NCI-H524 (cell line): ENCODE measurements around the gene KDM1B.

Source experiments
- DNase-seq, 2 experiments: peaks; one replicate each; lab custom pipeline; 2025; lab: John Stamatoyannopoulos, UW

The KDM1B gene, protein sequence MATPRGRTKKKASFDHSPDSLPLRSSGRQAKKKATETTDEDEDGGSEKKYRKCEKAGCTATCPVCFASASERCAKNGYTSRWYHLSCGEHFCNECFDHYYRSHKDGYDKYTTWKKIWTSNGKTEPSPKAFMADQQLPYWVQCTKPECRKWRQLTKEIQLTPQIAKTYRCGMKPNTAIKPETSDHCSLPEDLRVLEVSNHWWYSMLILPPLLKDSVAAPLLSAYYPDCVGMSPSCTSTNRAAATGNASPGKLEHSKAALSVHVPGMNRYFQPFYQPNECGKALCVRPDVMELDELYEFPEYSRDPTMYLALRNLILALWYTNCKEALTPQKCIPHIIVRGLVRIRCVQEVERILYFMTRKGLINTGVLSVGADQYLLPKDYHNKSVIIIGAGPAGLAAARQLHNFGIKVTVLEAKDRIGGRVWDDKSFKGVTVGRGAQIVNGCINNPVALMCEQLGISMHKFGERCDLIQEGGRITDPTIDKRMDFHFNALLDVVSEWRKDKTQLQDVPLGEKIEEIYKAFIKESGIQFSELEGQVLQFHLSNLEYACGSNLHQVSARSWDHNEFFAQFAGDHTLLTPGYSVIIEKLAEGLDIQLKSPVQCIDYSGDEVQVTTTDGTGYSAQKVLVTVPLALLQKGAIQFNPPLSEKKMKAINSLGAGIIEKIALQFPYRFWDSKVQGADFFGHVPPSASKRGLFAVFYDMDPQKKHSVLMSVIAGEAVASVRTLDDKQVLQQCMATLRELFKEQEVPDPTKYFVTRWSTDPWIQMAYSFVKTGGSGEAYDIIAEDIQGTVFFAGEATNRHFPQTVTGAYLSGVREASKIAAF

DNA sequence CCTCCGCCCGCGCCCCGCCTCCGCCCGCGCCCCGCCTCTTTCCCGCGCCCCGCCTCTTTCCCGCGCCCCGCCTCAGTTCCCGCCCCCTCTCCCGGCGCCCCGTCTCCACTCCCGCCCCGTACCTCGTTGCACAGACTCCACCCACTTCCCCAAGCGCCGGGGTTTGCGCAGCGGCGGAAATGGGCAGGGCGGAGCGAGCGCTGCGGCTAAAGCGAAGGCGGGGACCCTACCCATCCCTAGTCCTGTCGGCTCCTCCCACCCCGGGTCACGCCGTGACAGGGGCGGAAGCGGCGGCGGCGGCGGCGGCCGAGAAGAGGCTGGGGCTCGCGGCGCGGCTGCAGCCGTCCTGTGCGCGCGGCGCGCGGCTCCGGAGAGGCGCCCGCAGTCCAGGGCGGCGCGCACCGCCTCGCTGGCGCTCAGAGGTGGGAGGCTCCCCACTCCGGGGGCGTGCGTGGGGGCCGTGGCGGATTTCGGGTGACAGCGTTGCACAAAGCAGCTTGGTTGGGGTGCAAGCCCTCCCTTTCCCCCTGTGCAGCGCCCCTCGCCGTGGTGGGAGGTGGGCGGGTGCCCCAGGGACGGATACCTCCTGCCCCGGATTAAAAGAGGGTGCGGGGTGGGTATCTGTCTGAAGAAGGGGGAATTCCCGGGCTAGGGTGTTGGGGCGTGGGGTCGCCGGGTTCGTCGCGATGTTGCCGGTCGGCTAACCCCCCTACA lies at the start of gene KDM1B:
Gene KDM1B, plus strand, starts transcription at position 273 of the 714 bp plus-strand sequence. CDS start 4,474 bp downstream, outside the sequence.
- peak; percentile 94 for DNase-seq

GRCh38 chr6:18107061-18107460 lies 48.2 kb upstream of the KDM1B start:
- DNase-seq, result no peak

GRCh38 chr6:18110162-18110561 lies 45.1 kb upstream of the KDM1B start:
- DNase-seq, result no peak

DNA sequence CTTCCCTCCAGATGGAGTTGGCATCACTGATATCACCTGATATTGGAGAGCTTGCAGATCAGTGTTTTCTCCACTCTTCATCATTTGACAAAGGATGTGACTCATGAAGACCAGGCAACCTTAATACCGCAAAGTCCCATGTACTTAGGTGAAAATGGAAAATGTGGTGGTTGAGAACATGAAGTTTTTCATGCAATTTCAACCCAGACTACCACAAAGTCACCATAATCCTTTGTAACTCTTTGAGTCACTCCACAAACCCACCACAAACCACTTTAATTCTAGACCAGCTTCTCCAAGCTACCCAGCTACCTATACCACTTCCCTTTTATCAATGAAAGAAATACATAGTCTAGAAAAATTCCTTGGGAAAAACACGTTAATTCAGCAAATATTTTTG lies 39.9 kb upstream of the KDM1B start:
- DNase-seq, result no peak

- DNase-seq, result peak in 1 of 2 experiments; percentile 18
Observed at GRCh38 chr6:18117136-18117535, 38.1 kb upstream of the KDM1B start.

- peak; percentile 76 to 83 for DNase-seq
Observed at GRCh38 chr6:18118330-18118729, 36.9 kb upstream of the KDM1B start.

- DNase-seq, result no peak
Observed at GRCh38 chr6:18119236-18119635, 36.0 kb upstream of the KDM1B start.

DNA sequence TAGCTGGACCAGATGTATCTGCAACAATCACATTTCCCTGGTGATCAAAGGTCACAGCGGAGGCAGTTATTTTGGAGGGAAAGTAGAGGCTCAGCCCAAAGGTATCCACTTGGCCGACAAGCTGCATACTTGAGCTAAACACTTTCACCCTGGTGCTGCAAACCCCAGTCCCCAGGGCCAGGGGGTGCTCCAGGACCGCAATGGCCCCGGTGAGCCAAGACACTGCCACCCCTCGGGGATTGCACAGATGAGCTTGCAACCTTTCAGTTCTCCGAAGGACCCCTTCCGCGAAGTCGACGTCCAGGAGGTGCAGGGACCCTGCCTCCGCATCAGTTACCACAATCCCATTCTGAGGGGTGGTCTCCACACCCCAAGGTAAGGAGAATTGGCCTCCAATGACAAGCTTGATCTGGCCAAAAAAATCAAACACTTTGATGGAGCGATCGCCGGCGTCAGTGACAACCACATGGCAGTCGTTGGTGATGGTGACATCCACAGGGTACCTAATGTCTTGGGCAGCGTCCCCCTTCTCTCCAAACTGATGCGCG lies 33.6 kb upstream of the KDM1B start:
- DNase-seq, result no peak

GRCh38 chr6:18122128-18123093 lies 32.8 kb upstream of the KDM1B start, which contains the start of gene NHLRC1:
NHLRC1 (minus strand) TSS chr6:18122677; CDS start chr6:18122606, 71 bp downstream.
- peak; percentile 71 to 90 for DNase-seq

- no peak for DNase-seq
Observed at GRCh38 chr6:18126121-18126520, 29.1 kb upstream of the KDM1B start.

DNA sequence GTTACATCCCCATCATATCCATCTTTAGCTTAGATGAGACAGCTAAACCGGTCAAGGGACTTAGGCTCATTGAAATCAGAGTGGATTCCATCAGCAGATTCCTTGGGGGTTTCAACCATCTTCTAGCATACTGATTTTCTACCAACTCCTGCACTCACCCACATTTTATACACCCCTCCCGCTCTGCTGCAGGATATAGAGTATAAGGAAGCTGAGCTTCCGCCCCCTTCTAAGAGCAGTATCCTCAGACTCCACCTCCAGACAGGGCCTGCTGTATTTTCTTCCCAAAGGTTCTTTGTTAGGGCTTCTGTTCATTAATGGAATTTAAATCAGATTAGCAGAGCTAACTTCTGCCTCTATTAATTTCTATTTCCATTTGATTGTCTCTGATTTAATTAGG lies 22.9 kb upstream of the KDM1B start:
- DNase-seq, result no peak

DNA sequence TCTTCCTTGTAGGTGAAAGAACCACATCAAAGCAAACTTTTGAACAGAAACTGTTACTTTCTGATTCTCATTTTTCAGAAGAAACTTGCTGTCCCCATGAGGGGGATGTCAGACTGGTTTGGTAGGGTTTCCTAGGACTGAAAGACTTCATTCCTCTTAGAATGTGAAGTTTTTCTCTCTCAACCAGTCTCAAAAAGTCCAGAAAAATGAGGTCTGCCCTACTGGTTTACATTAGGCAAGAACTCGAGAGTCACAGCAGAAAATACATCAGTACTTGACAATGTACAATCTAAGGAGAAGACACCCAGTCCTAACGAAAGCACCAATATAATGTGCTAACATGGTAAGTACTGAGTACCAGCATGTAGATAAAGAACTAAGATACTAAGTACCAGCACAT lies 20.1 kb upstream of the KDM1B start:
- DNase-seq, result no peak

DNA sequence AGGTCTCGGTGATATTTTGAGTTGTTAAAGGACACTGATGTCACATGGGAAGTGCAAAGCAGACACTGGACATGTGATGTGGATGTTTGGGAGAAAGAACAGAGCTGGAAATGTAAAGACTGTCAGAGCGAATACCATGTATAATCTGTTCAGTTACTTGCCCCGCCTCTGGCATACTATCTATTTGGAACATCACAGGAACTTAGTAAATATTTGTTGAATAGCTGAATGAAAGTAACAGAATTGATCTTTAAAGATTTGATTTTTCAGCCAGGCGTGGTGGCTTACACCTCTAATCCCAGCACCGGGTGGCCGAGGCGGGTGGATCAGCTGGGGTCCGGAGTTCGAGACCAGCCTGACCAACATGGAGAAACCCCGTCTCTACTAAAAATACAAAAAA lies 19.0 kb upstream of the KDM1B start:
- DNase-seq, result no peak

- DNase-seq, result no peak
Observed at GRCh38 chr6:18138906-18139305, 16.3 kb upstream of the KDM1B start.

- no peak for DNase-seq
Observed at GRCh38 chr6:18139935-18140621, 15.1 kb upstream of the KDM1B start.

- peak; percentile 75 to 86 for DNase-seq
Observed at GRCh38 chr6:18141805-18142590, 13.2 kb upstream of the KDM1B start.

DNA sequence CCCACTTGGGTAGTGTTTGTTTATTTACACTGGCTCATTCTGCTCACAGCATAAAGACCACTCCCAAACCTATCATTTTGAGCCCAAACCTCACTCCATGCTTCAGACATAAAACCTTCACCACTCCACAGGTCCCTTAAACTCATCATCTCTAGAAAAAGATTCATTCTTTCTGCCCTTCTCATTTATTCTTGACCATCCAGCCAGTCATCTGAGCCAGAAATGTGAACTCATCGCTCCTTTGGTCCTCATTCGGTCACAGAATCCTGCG lies 12.7 kb upstream of the KDM1B start:
- no peak for DNase-seq

GRCh38 chr6:18147160-18147559 lies 8.1 kb upstream of the KDM1B start:
- no peak for DNase-seq

DNA sequence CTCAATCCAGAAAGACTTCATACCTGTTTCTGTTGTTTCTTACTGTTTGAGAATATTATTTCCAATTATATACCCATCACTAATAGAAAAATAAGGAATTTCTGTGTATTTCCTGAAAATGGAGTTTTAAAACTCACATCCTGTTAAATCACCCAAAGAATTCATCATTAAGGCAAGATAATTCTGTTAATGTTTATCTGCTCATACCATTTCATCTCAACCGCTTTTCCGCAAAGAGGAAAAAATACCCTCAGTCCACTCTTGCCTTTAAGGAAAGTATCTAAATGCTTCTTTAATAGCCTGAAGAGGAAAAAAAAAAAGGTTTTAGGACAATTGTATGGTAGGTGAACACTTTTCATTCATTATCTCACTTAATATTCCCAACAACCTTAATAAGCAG lies 7.6 kb upstream of the KDM1B start:
- no peak for DNase-seq
